A204.1 (cell line): Measurements from ENCODE around the gene SH3RF1.
"Not testable (repeated sequence)": the region's sequence is repeated elsewhere in the genome, so short reads cannot be mapped to it uniquely, and the experiment has no call there.

Experiments used
- FAIRE-seq: peaks from 2 replicates; lab custom pipeline; 2012; peaks lifted over from hg19 to GRCh38; lab: Jason Lieb, UNC

SH3RF1 gene

GRCh38 chr4:169200361-169201030 is 70.3 kb downstream of the SH3RF1 start:
- FAIRE-seq: no peak

DNA sequence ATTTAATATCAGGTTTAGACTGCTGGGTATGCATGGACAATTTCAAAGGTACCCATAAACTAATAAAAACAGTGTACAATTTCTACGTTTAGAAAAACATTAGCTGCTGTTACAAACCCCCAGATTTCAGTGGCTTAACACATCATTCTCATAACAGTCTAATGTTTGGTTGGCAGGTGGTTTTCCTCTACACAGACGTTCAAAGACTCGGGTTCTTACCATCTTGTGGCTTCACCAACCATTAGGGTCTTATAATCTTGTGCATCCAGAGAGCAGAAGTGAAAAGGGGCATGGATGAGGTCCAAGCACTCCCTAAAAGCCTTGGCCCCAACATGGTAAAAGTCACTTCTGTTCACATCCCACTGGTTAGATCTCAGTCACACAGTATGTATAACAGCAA is 71.6 kb downstream of the SH3RF1 start:
- FAIRE-seq: no peak

- FAIRE-seq: no peak
These were observed 72.6 kb downstream of the SH3RF1 start for GRCh38 chr4:169198167-169198566.

DNA sequence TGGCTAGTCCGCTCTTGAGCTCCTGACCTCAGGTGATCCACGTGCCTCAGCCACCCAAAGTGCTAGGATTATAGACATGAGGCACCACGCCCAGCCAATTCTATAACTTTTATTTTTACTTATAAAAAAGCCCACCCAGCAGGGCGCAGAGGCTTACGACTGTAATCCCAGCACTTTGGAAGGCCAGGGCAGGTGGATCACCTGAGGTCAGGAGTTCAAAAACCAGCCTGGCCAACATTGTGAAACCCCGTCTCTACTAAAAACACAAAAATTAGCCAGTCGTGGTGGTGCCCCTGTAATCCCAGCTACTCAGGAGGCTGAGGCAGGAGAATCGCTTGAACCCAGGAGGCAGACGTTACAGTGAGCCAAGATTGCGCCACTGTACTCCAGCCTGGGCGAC is 73.5 kb downstream of the SH3RF1 start:
- FAIRE-seq: not testable (repeated sequence)

DNA sequence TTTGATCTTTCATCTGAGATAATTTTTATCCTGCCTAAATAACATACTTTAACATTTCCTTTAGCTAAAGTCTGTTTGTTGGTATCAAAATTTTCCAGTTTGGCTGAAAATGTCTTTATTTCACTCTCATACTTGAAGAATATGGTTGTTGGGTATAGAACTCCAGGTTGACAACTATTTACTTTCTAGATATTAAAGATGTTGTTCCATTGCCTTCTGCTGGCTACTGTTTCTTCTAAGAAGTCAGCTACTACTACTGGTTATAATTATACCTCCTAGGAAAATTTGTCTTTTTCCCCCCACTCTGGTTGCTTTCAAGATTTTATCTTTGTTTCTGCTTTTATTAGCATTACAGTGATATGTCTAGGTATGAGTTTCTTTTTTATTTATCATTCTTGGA is 75.7 kb downstream of the SH3RF1 start:
- FAIRE-seq: no peak

DNA sequence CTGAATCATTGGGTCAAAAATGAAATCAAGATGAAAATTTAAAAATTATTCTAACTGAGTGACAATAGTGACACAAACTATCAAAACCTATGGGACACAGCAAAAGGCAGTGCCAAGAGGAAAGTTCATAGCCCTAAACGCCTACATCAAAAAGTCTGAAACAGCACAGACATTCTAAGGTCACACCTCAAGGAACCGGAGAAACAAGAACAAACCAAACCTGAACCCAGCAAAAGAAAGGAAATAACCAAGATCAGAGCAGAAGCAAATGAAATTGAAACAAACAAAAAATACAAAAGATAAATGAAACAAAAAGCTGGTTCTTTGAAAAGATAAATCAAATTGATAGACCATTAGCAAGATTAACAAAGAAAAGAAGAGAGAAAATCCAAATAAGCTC is 80.8 kb downstream of the SH3RF1 start:
- FAIRE-seq: not testable (repeated sequence)

GRCh38 chr4:169189372-169189771 is 81.4 kb downstream of the SH3RF1 start:
- FAIRE-seq: no peak

DNA sequence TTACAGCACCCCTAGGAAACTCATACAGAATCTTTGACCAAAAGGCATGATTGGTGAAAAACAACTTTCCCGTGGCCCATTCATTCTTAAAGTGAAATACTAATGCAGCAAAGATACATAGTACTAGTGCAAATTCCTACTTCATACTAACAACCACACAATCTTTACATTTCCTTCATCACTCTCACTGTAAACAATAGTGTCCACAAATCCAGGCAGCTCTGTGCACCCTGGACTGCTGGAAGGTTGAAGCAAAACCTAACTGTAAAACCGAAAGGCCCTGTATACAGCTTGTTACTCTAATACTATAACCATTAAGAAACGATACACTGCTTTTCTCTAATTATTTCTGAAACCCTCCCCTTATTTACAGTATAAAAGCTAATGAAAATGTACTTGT is 82.6 kb downstream of the SH3RF1 start:
- FAIRE-seq: no peak

GRCh38 chr4:169185133-169185956 is 85.4 kb downstream of the SH3RF1 start:
- FAIRE-seq: no peak

DNA sequence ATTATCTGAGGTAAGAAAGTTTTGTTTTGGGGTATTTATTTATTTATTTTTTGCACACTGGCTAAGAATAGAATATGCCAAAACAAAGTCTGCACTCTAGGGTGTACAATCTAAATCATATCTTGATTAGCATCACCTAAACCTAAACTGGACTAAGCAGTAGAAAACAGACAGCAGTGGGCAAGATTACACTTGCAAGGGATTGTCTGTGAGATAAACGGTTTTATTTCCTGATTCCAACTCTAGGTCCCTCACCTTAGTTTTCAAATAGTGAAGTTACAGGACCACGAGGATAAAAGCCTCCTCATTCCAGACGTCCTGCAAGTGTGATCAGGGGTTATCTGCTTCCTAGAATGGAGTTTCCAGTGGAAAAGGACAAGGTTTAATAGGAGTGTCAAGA is 86.1 kb downstream of the SH3RF1 start:
- FAIRE-seq: no peak

DNA sequence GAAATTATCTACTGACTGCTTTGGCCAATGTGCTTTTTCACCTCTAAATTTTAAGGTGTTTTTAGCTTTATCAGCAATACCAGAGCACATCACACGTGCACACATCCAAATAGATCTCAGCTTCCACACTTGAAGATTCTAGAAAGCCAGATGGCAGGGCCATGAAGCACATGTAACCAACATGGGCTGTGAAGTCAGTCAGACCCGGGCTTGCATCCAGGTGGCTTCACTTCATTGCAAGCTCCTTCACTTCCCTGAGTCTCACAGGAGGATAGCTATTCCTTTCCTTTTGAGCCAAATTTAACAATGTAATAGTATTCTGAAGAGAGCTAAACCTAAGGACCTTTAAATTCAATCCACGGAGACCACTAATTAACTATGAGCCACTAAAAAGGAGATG is 86.5 kb downstream of the SH3RF1 start:
- no peak for FAIRE-seq

GRCh38 chr4:169183581-169183980 is 87.2 kb downstream of the SH3RF1 start:
- FAIRE-seq: no peak

DNA sequence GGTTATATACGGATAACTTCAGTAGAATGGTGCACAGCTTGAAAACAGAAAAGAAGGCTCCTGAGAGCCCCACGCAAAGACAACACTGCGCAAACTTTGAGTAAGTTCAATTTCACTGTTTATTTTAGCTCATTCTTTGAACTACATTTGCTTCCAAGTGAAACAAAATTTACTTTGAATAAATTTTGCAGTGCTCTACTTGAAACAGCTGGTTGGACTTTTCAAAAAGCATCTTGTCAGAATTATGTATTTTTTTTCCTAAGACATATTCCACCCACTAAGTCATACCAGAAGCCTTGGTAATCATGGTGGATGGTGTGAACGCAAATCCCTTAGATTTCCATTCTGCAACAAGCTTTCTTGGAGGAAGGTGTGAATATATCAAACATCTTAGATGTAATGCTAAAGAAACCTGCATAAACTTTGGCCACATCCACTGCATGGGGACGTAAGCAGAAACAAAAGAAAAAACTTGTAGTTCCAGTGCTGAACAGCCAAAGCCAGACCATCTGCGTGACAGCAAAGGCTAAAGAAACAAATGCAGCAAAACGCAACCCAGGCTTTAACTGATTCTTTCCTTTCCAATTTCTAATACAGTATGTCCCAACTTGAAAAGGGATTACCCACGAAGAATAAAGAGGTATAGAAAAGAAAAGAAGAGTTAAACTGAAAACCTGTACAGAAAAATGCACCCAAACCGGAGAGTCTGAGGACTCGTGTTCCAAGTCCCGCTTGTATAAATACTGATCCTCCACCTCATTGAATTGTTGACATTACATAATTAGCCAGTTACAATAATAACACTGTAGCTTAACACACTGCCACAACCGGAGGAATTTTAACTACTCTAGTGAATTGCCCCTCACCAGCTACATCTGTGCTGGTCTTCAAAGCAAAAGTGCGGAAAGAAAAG is 90.9 kb downstream of the SH3RF1 start:
- FAIRE-seq: no peak

- FAIRE-seq: not testable (repeated sequence)
These were observed 92.7 kb downstream of the SH3RF1 start for GRCh38 chr4:169178092-169178491.

DNA sequence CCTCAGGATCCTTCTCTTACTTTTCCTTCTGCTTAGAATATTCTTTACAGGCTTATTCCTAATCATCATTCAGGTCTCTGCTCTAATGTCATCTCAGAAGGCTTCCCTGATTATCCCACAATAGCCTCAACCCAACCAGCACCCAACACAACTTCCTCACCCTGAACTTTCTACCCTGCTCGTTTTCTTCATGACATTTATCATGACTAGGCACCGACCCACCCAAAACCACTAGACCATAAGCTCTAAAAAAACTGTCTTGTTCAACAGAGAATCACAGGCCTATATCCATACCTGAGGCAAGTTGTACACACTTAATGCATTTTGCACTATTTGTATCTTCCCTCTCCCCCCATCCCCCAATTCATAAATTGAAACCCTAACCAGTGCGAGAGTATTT is 95.3 kb downstream of the SH3RF1 start:
- no peak for FAIRE-seq

DNA sequence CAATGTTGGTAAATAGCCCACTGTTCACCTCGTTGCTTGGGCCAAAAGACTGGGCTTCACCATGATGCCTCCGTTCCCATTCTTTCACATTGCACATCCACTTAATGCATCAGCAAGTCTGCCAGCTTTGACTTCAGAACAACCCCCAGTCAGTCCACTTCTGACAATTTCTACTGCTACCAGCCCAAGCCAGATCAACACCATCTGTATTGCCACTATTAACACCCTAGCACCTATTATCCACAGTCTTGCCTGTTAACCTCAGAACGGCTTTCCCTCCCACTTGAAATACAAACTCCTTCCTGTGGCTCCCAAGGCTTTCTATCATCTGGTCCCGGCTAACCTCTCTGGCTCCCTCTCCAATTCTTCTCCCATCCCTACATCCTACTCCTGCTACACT is 95.7 kb downstream of the SH3RF1 start:
- no peak for FAIRE-seq

GRCh38 chr4:169174247-169174646 is 96.5 kb downstream of the SH3RF1 start:
- no peak for FAIRE-seq

DNA sequence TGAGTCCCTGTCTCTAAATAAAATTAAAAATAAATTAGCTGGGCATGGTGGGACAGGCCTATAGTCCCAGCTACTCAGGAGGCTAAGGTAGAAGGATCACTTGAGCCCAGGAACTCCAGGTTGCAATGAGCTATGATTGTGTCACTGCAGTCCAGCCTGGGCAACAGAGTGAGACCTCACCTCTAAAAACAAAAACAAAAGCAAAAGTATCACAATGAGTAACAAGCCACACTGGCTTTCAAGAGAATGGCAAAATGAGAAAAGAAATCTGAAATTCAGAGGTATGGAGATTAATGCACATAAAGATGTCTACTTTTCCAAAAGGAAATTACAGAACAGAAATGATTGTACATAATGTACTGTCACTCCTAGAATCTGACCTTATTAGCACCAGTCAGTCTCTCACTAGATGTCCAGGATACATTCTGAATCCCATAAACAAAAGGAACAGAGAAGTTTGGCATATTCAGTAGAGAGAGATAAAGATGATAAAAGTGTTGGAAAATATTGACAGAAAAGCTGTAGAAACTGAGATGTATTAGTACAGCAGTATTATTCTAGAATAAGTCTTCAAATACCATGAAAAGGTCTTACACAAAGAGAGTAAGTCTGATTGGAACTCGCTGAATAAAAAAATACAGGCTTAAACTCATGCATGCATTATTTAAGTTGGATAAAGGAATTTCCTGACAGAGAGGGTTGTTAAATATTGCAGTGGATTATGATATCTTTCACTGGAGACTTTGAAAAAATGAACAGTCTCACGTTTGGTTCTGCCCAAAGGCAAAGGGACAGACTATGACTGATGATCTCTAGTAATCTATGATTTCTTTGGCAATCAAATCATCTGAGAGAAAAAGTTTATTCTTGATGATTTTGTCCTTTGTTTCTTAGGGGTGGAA is 102.5 kb downstream of the SH3RF1 start:
- no peak for FAIRE-seq

GRCh38 chr4:169164669-169165415 is 105.9 kb downstream of the SH3RF1 start:
- FAIRE-seq: no peak

- no peak for FAIRE-seq
These were observed 106.6 kb downstream of the SH3RF1 start for GRCh38 chr4:169163947-169164668.
